Activated naive CD4-positive, alpha-beta T cell treated with anti-CD3 and anti-CD28 coated beads, Interleukin-2, amount 50 U/mL, for 24 hours (primary cell): ENCODE measurements around the gene HIGD1A.

Source experiments
- H3K27ac Mint-ChIP-seq: one replicate; pipeline ENCODE4 v1.8.0; 2021; ENCODE audit warnings: mild to moderate bottlenecking, mixed read lengths
- H3K27me3 Mint-ChIP-seq: one replicate; pipeline ENCODE4 v1.8.0; 2021; ENCODE audit warnings: mixed read lengths
- H3K36me3 Mint-ChIP-seq: one replicate; pipeline ENCODE4 v1.8.0; 2021; ENCODE audit warnings: mixed read lengths
- H3K4me1 Mint-ChIP-seq: one replicate; pipeline ENCODE4 v1.8.0; 2021; ENCODE audit warnings: mixed read lengths
- H3K4me3 Mint-ChIP-seq: one replicate; pipeline ENCODE4 v1.8.0; 2021; ENCODE audit warnings: mild to moderate bottlenecking, mixed read lengths
- H3K9me3 Mint-ChIP-seq: one replicate; pipeline ENCODE4 v1.8.0; 2021; ENCODE audit warnings: mixed read lengths

Gene HIGD1A

DNA sequence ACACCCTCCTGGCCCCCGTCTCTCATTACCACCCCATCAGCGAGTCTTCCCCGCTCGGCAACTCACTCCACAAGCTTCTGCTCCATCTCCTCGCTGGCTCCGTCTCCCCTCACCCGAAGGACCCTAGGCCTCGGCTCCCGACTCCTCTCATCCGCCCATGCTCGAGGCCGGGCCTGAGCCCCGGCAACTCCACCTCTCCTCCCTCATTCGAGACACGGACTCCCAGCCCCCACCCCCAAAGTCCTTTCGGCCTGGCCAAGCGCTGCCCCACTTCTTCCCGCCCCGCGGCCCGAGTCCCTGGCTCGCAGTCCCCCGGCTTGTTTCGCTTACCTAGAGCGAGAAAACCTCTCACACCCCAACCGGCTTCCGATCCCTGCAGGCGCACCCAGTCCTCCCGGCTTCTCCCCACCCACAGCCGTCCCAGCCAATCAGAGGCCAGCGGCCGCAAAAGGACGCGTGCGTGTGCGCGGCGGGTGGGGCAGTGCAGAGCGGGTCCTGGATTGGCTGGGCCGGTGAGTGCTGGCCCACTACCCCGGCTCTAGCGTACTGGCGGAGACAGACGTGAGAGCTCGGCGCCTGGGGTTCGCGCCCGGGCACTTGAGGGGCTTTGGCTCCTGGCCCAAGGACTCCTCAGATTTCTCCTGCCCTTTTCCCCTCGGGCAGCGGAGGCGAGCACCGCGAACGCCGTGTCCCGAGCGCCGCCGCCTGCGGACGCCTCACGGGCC lies at the start of gene HIGD1A:
TSS of gene HIGD1A (minus strand) at position 385 of the 725 bp plus-strand sequence. CDS start 10,237 bp downstream, outside the sequence.
- H3K4me1 Mint-ChIP-seq = peaks cover 36% of the 10 kb centered on the region
- no peaks in the 10 kb centered on the region for H3K9me3 Mint-ChIP-seq
- peaks cover 5% of the 10 kb centered on the region for H3K36me3 Mint-ChIP-seq
- peak within 1 kb of the TSS; percentile 96 for H3K4me3 Mint-ChIP-seq
- peak within 1 kb of the TSS; percentile 88 for H3K27ac Mint-ChIP-seq
- peaks cover 4% of the 10 kb centered on the region for H3K27me3 Mint-ChIP-seq

- Mint-ChIP-seq H3K4me3 (no peak overlapping the region), H3K27me3 (peaks cover 2% of the 10 kb centered on the region), H3K9me3 (no peaks in the 10 kb centered on the region), H3K4me1 (no peaks in the 10 kb centered on the region), H3K36me3 (no peaks in the 10 kb centered on the region), H3K27ac (no peak overlapping the region)
These were observed 49.5 kb upstream of the HIGD1A start for GRCh38 chr3:42853739-42854302.

DNA sequence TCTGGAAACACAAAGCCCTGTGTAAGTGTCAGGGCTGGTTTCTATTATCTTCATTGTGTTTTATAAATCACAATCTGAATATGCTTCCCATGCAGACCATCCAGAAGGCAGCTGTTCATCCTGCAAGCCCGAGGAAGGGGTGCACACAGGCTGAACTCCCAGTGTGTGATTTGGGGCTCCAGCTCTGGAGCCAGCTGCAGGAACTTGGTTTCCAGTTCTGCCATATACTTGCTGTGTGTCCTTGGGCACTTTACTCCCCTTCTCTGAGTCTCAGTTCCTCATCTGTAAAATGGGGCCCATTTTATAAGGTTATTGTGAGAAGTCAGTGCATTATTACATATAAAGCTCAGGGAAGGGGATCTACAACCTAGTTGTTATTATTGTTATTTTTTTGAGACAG lies 48.8 kb upstream of the HIGD1A start:
- no peaks in the 10 kb centered on the region for H3K9me3 Mint-ChIP-seq
- no peak overlapping the region for H3K4me3 Mint-ChIP-seq
- H3K36me3 Mint-ChIP-seq = no peaks in the 10 kb centered on the region
- no peaks in the 10 kb centered on the region for H3K4me1 Mint-ChIP-seq
- H3K27me3 Mint-ChIP-seq = peaks cover 2% of the 10 kb centered on the region
- H3K27ac Mint-ChIP-seq = no peak overlapping the region

GRCh38 chr3:42852441-42852840 lies 48.2 kb upstream of the HIGD1A start:
- no peaks in the 10 kb centered on the region for H3K36me3 Mint-ChIP-seq
- H3K4me3 Mint-ChIP-seq = no peak overlapping the region
- H3K27ac Mint-ChIP-seq = no peak overlapping the region
- H3K9me3 Mint-ChIP-seq = no peaks in the 10 kb centered on the region
- H3K27me3 Mint-ChIP-seq = peaks cover 2% of the 10 kb centered on the region
- peaks cover 5% of the 10 kb centered on the region for H3K4me1 Mint-ChIP-seq

- no peak overlapping the region for H3K4me3 Mint-ChIP-seq
- no peaks in the 10 kb centered on the region for H3K9me3 Mint-ChIP-seq
- no peaks in the 10 kb centered on the region for H3K27me3 Mint-ChIP-seq
- H3K27ac Mint-ChIP-seq = no peak overlapping the region
- no peaks in the 10 kb centered on the region for H3K36me3 Mint-ChIP-seq
- peaks cover 15% of the 10 kb centered on the region for H3K4me1 Mint-ChIP-seq
These were observed 47.0 kb upstream of the HIGD1A start for GRCh38 chr3:42851228-42851834.

DNA sequence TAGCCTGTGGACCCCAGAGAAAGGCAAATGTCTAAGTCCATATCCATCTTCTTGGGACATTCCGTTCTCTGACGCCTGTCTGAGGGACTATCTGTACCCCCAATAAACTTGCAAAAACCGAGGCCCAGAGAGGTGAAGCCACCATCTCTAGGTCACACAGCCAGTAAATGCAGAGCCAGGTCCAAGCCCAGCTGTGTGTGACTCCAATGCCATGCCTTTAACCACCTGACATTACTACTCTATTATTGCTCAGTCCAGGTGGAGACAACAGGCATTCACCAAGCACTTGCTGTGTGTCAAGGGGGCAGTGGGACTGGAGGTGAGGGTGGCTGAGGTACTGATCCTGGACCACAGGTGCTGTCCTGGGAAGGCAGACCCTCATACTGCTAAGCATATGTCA lies 46.0 kb upstream of the HIGD1A start:
- H3K27ac Mint-ChIP-seq = no peak overlapping the region
- no peak overlapping the region for H3K4me3 Mint-ChIP-seq
- peaks cover 15% of the 10 kb centered on the region for H3K4me1 Mint-ChIP-seq
- no peaks in the 10 kb centered on the region for H3K36me3 Mint-ChIP-seq
- H3K9me3 Mint-ChIP-seq = no peaks in the 10 kb centered on the region
- no peaks in the 10 kb centered on the region for H3K27me3 Mint-ChIP-seq

DNA sequence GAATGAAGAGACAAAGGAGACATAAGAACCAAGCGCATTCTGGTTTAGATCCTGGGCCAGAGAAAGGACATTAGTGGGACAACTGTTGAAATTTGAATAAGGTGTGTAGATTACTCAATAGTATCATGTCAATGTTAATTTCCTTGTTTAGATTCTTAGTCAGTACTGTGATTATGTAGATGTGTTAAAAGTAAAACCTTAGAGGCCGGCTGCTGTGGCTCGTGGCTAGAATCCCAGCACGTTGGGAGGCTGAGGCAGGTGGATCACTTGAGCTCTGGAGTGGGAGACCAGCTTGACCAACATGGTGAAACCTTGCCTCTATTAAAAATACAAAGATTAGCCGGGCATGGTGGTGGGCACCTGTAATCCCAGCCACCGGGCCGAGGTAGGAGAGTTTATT lies 44.7 kb upstream of the HIGD1A start:
- Mint-ChIP-seq H3K9me3 (no peaks in the 10 kb centered on the region), H3K27ac (no peak overlapping the region), H3K36me3 (no peaks in the 10 kb centered on the region), H3K4me1 (peaks cover 15% of the 10 kb centered on the region), H3K4me3 (no peak overlapping the region), H3K27me3 (no peaks in the 10 kb centered on the region)

DNA sequence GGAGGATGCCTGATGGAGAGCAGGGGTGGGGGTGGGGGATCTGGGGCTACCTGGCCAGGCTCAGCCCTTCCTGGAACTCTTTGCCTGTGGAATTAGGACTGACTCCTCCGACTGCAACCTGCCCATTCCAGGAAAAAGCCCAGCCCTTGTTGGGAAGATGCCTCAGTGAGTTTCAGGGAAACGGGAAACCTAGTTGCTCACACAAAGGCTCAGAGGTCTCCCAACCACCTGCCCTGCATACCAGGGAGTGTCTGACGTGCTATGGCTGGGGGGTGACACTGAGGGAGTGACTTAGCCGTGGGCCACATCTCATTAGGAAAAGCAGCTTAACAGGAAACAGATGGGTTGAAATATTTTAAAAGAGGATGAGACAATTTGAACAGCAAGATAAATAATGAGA lies 43.4 kb upstream of the HIGD1A start:
- Mint-ChIP-seq H3K27me3 (no peaks in the 10 kb centered on the region), H3K4me1 (peaks cover 15% of the 10 kb centered on the region), H3K36me3 (no peaks in the 10 kb centered on the region), H3K9me3 (no peaks in the 10 kb centered on the region), H3K4me3 (no peak overlapping the region), H3K27ac (no peak overlapping the region)

- H3K4me1 Mint-ChIP-seq = peaks cover 15% of the 10 kb centered on the region
- no peaks in the 10 kb centered on the region for H3K36me3 Mint-ChIP-seq
- H3K9me3 Mint-ChIP-seq = no peaks in the 10 kb centered on the region
- peak overlapping the region; percentile 14 for H3K27ac Mint-ChIP-seq
- no peaks in the 10 kb centered on the region for H3K27me3 Mint-ChIP-seq
- peak overlapping the region; percentile 37 for H3K4me3 Mint-ChIP-seq
These were observed 42.6 kb upstream of the HIGD1A start for GRCh38 chr3:42846685-42847522.

- no peak overlapping the region for H3K4me3 Mint-ChIP-seq
- no peak overlapping the region for H3K27ac Mint-ChIP-seq
- H3K36me3 Mint-ChIP-seq = no peaks in the 10 kb centered on the region
- no peaks in the 10 kb centered on the region for H3K27me3 Mint-ChIP-seq
- H3K4me1 Mint-ChIP-seq = peaks cover 15% of the 10 kb centered on the region
- H3K9me3 Mint-ChIP-seq = no peaks in the 10 kb centered on the region
These were observed 40.5 kb upstream of the HIGD1A start for GRCh38 chr3:42844815-42845214.

DNA sequence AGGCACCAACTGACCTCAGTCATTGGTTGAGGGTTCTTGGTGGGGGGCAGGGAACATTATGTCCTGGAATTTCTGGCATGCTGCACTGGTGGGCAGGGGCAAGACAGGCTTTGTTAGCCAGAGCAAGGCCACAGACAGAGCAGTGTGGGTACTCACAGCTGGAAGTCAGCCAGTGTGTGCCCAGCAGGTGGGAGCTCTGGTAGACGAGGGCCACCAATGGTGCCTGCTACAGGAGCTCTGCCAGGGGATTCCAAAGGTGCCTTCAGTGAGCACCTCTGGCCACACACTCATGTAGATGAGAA lies 40.1 kb upstream of the HIGD1A start:
- Mint-ChIP-seq H3K27me3 (no peaks in the 10 kb centered on the region), H3K9me3 (no peaks in the 10 kb centered on the region), H3K27ac (no peak overlapping the region), H3K4me1 (peaks cover 15% of the 10 kb centered on the region), H3K36me3 (no peaks in the 10 kb centered on the region), H3K4me3 (no peak overlapping the region)

DNA sequence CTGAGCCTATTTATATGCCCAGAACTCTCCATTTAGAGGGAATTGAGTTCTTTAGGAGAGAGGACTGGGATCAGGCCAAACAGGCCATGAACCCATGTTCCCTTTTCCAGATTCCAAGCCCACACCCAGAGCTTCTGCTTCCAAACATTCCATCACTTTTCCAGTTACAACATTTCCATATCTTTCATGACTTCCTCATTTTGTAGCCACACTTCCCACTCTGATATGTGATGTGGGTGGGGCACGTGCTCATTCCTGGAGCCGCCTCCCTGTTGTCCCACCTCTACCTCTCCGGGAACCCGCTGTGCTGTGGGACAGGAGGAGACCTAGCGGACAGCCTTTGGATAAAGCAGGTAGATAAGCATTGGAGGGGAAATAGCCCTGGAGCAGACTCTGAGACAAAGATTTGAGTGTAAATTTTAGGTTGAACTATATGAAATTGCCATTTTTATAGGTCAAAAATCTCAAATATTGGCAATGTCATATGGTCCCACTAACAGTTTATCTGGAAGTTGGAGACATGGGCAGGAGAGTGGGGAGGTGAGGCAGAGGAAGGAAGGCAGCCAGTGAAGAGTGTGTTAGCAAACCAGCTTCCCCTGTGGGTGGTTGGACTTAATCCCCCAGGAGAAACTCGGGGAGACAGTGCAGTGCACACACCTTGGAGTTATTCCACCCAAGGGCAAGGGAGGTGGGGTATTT lies 39.6 kb upstream of the HIGD1A start:
- Mint-ChIP-seq H3K4me3 (no peak overlapping the region), H3K4me1 (peaks cover 15% of the 10 kb centered on the region), H3K9me3 (no peaks in the 10 kb centered on the region), H3K36me3 (no peaks in the 10 kb centered on the region), H3K27me3 (no peaks in the 10 kb centered on the region), H3K27ac (no peak overlapping the region)

DNA sequence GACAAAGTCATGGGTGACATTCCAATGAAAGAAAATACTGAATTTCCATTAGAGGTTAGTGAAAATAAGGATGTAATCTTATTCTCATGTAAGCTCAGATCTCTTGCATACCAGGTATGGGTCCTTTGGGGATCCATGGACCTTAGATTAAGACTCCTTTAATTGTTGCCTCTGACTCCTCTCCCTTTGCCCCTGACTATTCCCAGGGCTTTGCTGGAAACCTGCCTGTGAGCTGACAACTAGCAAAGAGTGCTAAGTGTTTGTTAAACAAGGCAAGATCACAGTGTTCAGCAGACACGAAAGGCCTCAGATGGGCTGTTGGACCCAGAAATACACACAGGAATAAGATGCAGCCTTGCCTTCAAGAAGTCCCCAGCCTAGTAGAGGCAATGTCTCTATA lies 37.0 kb upstream of the HIGD1A start:
- H3K27me3 Mint-ChIP-seq = no peaks in the 10 kb centered on the region
- no peaks in the 10 kb centered on the region for H3K9me3 Mint-ChIP-seq
- no peak overlapping the region for H3K27ac Mint-ChIP-seq
- no peaks in the 10 kb centered on the region for H3K36me3 Mint-ChIP-seq
- no peaks in the 10 kb centered on the region for H3K4me1 Mint-ChIP-seq
- H3K4me3 Mint-ChIP-seq = no peak overlapping the region

DNA sequence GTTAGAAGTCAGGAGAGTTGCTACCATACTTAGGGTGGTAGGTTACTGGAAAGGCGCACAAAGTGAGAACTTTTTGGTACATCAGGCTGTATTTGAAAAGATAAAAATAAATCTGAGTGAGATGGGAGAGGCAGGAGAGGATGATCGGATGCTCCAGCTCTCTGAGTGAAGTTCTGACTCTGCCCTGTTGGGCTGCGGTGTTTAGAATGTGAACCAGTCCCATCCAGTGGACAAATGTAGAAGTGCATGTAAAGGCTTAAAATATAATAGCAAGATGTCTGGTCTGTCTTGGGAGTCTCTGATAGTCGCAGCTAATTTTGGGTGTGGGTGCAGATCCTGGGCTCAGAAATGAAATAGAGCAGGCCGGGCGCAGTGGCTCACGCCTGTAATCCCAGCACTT lies 35.3 kb upstream of the HIGD1A start:
- Mint-ChIP-seq H3K36me3 (no peaks in the 10 kb centered on the region), H3K9me3 (no peaks in the 10 kb centered on the region), H3K27ac (no peak overlapping the region), H3K4me1 (no peaks in the 10 kb centered on the region), H3K4me3 (no peak overlapping the region), H3K27me3 (no peaks in the 10 kb centered on the region)

- Mint-ChIP-seq H3K4me1 (no peaks in the 10 kb centered on the region), H3K27ac (no peak overlapping the region), H3K9me3 (no peaks in the 10 kb centered on the region), H3K27me3 (no peaks in the 10 kb centered on the region), H3K36me3 (no peaks in the 10 kb centered on the region), H3K4me3 (no peak overlapping the region)
These were observed 34.3 kb upstream of the HIGD1A start for GRCh38 chr3:42838571-42838970.
